Posterior cingulate gyrus (tissue), 11 donors: ENCODE measurements around the gene BTBD9.
"Not testable (repeated sequence)": the region's sequence is repeated elsewhere in the genome, so short reads cannot be mapped to it uniquely, and the experiment has no call there.

Experiments
- DNase-seq, 10 donors: peaks; one replicate each; pipeline versions ENCODE4 v3.0.0 to v3.0.0-alpha.2; 2020 to 2021; ENCODE audit warnings: mixed read lengths in 3 of 10
- intact Hi-C: fragments of 100-400 bp; cut with DNase I; formaldehyde crosslinking; loops from one replicate; pipeline ENCODE4 v1.15.1; 2023

Gene BTBD9

DNA sequence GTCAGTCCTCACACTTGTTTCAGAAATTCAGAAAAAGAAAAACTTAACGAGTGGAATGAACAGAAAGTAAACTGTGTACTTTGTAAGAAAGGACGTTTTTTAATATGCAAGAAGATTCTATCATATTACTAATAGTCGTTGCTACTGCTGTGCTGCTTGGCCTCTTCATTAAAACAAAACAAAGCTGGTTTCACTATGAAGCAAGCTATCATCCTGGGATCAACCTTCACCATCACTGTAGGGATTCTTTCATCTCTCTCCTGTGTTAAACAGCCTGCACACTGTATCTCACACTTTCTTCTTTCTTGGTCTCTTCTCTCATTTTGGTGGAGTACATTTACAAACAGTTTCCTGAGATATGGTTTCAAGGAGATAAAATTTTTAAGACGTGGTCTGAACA lies 284.2 kb downstream of the BTBD9 start:
- DNase-seq = no peak
- intact Hi-C loops = no loop called here

DNA sequence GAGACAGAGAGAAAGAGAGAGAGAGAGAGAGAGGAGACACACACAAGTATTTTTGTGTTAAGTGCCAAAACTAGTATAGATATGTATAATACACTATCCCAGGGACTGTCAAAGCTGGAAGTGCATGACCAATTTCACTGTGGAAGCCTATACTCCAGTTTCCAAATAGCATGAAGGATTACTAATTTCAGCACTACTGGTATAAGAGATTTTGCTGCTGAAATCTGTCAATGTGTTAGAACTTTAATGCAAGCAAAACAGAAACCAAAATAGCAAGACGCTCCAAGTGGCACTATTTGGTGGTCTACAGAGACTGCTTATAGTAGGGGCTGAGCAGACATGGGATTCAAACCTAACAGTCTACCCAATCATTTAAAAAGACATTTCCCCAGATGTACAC lies 284.8 kb downstream of the BTBD9 start:
- no peak for DNase-seq
- intact Hi-C loops = no loop called here

DNA sequence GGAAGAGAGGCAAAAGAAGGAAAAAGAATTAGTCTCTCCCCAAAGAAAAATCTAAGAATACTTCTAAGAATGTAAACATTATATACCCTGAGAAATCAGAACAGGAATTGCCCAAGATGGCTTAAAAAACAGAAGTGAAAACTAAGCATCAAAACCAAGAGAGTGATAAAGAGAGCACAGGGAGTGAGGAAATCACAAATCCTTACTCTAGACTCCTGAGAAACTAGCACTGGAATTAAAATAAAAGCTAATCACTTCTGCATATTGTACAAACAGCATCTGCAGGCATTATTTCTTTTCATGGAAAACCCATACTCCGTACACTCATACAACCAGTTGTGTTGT lies 285.7 kb downstream of the BTBD9 start:
- intact Hi-C loops = no loop called here
- DNase-seq = no peak

DNA sequence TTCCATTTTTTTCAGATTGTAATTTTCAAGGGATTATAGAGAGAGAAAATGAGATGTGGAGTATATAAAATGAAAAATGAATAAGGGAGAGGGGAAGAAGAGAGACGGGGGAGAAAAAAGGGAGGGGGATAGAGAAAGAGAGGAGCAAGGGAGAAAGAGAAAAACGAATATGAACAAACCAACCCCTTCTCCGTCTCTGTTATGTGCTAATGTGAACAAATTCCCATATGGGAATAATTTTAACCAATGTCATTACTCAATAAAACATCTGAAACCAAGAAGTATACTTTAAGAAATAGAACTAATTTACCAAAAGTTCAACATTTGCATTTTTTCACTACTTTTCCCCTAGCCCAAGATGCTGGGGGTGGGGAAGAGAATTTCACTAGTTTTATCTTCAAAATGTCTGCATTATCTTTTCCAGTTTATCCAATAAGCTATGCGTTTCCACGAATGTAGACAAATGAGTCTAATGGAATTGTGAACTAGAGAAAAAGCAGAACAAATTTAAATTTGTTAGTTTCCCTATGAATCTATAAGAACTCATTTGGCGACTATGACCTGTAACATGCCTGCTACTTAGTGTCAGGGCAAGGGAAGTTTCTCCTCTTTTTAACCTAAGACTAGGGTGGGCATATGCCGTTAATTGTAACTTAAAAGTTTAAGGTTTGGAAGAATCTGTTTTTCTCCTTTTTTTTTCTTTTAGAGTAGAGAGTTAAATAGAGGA lies 286.3 kb downstream of the BTBD9 start:
- DNase-seq = no peak
- intact Hi-C loops = no loop called here

DNA sequence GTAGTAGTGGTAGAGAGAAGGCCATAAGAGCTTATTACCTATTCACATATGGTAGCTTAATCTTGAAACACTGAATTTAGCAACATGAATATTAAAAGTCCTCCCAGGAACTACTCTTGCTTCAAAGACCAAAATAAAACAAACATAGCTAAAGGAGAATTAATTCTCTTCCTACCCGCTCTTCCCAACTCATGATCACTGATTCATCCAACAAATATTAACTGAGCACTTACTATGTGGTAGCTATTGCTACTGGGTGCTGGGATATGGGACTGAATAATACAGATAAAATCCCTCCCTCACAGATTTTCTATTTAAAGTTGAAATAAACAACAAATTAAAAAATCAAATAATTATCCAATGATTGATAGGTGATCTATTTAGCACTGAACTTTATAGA lies 287.1 kb downstream of the BTBD9 start:
- DNase-seq = no peak
- intact Hi-C loops = no loop called here

DNA sequence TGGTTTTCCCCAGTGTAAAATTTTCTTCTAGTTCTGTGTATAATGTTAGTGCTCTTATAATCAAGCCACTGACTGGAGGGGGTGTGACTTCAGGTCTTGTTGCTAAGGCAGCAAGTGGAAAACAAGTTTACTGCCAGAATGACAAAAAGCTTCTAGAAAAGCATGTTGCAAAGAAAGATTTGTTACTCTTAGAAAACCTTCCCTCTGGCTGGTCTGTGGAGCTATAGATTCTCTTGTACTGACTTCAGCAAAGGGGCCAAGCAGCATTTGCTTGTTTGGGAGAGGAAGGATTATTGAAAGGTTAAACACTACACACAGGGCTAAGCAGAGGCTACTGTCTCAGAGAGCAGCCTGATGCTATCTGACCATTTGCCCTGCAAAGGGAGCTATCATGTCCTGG lies 288.8 kb downstream of the BTBD9 start:
- no peak for DNase-seq

DNA sequence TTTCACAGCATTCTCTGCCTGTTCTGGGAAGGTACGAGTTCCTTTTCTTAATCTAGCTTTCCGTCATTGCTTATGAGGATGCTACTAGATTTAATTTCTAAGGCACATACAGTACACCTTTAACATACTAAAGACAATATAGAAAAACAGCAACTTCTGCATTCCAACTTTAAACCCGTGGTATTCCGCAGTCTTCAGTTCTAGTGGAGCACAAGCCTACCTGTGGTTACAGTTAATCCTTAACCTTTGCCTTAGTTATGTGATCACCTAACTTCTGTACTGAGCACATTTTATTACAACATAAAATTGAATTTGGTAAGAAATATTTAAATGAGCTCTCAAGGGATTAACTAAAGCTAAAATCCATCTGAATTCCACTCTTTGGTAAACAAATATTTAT lies 289.5 kb downstream of the BTBD9 start:
- intact Hi-C loops = no loop called here
- no peak for DNase-seq

More for the DNA sequence above, 288.8 kb downstream of the BTBD9 start:
- intact Hi-C loops = no loop called here

DNA sequence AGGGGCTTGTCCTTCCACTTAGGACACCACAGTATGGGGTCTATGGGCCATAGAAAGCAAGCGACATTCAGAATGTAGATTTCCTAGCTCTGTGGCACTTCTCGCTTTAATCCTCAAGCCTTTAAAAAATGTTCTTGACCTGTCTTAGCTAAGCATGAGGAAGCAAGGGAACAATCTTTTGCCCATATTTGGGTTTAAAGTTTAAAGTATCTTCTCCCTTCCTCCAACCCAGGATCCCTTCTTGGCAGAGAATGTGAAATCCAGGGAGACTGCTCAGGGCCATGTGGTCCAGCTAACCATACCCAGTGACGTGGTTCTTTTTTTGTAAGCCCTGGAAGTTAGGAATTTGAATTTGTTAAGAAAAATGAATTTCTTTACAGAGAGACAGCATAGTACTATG lies 289.9 kb downstream of the BTBD9 start:
- intact Hi-C loops = no loop called here
- DNase-seq = no peak

DNA sequence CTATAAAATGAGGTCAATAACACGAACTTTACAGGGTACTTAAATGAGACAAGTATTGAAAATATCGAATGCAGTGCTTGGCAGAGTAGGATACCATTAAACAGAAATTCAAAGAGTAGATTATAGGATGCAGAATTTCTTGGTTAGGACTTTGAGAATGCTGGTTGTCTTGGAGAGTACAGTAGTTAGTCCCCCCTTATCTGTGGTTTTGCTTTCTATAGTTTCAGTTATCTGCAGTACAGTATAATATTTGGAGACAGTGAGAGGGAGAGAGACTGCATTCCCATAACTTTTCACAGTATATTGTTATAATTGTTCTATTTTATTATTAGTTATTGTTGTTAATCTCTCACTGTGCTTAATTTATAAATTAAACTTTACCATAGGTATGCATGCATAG lies 290.5 kb downstream of the BTBD9 start:
- no peak for DNase-seq
- intact Hi-C loops = no loop called here

DNA sequence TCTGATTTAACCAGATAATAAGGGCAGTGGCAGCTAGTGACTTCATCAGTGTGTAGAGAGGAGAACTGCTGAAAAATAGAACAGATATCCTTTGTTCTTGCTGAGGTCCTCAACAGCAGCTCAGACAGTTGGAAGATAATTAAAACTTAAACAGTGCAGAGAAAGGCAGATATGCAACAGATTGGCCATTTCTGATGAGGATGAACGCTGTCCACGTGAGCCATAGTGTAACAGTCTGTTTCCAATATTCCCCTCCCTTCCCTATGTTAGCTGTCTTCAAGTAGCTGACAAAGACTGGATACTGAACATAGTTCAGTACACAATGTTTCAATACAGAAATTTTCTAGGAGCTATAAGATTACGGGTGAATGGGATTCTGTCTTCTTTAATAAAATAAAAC lies 291.4 kb downstream of the BTBD9 start:
- intact Hi-C loops = no loop called here
- no peak for DNase-seq

DNA sequence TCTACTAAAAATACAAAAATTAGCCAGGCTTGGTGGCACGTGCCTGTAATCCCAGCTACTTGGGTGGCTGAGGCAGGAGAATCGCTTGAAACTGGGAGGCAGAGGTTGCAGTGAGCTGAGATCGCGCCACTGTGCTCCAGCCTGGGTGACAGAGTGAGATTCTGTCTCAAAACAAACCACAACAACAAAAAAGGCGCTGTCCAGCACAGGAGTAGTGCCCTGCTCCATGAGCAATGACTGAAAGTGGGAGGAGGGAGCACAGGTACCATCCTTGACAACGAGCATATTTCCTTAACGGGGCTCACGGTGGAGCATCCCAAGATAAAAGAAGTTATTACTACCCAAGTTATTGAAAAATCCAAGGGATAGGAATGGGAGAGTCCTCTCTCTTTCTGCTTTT lies 291.9 kb downstream of the BTBD9 start:
- intact Hi-C loops, DNase-seq: not testable (repeated sequence)

DNA sequence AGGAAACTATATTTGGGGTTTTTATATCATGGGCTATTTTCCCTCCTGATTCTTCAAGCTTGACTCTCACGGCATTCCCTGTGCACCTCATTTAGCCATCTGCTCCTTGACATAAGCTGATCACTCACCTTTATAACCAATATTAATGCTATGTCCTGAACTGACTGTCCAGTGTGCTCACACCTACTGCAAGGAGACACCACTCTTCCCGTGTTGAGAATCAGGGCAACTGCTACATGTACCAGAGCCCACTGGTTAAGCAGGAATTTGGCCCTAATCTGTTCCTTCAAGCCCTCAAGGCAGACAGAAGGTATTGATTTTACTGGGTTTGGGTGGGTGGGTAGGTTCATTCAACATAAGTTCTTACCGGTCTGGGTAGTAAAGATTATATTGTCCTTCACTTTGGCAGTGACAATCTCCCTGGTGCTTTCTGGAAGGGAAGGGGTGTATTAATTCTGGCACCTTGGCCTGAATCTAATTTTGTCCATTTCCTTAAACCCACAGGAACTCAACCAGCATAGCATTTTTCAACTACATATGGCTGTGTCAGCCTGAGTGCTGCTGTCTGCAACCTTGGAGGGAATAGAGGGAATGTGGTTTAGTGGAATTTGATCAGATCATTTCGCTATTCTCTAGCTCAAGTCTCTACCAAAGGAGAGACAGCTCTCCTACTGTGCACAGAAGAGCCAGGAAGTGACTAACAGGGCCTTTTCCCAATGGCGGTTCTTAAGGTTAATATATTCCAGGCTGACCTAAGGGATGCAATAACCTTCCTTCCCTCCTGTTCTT lies 293.2 kb downstream of the BTBD9 start:
- intact Hi-C loops = no loop called here
- DNase-seq = no peak

DNA sequence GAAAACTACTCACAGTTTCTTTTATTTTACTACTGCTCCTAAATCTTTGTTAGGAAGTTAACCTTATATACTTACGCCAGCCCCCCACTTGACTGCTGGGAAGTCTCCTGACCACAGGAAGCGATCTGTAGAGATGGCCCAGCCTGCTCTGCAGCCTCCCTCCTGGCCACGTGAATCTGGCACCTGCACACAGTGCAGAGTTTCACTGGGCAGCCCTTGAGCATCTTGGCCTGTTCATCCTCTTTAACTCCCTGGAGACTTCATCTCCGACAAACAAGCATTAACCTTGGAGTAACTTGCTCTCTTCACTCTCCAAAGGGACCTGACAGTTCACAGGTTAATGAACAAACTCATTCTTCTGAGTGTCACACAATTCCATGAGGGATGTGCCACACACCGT lies 294.1 kb downstream of the BTBD9 start:
- intact Hi-C loops = no loop called here
- DNase-seq = no peak

DNA sequence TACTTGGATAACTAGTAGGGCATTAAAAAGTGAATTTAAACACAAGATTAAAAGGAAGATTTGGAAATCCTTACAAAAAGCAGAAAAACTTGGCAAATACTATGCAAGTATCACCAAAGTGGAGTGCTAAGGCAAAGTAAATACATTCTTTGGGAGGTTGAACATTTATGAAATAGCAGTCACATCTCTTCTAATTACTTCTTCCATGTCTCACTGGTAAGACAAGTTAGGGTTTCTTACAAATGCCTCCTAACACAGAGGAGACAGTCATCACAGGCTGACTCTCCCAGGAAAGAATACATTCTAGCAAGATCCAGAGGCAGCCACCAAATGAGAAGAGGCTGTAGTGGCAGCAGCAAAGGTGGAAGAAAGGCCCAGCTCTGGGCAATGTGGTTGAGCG lies 298.2 kb downstream of the BTBD9 start:
- intact Hi-C loops = no loop called here
- no peak for DNase-seq

DNA sequence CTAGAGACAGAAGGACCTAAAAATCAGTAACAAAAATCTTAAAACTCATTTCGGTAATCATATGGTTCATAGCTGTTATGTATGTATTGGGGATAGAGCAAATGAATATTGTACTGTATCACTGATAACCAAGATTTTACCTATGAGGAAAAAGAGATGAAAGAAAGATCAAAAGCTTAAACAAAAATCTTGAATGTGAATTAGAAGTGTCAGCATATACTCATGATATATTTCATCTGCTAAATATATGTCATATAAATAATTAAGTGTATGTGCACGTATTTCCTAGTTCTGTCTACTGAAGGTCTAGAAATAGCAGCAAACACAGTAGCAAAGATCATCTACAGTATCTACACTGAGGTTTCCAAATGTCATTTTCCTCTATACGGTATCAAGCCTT lies 299.8 kb downstream of the BTBD9 start:
- intact Hi-C loops = no loop called here
- DNase-seq = no peak

DNA sequence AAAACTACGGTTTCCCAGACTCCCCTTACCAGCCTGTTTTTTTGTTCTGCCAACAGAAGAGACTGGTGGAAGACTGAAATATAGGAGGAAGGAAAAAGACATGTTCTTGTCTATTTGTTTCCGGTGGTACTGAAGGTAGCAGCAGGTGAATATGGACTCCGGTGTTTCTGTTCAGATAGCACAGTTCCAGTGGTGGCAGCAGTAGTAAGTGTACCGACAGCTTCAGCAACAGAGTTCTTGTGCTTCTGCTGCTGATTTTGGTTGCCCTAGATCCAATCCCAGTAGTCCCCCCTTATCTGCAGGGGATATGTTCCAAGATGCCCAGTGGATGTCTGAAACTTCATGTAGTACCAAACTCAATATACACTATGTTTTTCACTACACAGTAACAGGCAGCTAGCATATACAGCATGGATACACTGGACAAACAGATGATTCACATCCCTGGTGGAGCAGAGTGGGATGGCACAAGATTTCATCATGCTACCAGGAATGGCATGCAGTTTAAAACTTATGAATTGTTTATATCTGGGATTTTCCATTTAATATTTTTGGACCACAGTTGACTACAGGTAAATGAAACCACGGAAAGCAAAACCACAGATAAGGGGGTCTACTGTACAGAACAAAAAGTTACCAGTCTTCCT lies 301.8 kb downstream of the BTBD9 start:
- no peak for DNase-seq
- intact Hi-C loops = no loop called here

DNA sequence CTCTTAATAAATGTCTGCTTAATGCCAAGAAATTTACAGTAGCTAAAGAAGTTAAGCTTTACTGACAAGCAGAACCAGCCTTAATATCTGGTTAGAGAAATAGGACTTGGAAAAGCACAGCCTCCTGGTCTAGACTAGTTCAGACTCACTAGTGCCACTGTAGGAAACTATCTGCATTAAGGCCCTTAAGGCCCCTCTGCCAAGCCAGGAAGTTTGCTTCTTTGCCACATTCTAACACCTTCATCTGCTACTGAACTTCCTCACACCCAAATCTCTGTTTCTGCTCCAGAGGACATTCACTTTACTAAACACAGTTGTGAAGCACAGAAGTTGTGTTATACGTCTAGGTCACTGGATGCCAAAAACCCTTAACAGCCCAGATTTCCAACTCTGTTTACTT lies 302.8 kb downstream of the BTBD9 start:
- intact Hi-C loops = no loop called here
- no peak for DNase-seq

DNA sequence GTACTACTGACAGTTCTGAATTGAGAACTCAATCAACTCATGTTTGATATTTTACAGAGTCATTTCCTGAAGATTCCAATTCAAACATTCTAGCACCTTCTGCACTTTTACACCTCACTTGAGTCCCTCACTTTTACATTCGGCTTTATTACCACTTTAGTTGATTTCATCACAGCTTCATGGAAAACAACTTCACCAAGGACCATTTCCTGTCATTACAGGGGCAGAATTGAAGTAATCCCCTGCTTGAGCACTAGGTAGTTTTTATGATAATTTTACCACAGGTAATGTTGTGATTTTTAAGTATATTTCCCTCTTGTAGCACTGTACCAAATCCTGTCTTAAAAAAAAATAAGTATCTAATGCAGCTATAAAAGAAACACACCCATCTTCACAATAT lies 312.9 kb downstream of the BTBD9 start:
- intact Hi-C loops = no loop called here
- no peak for DNase-seq

DNA sequence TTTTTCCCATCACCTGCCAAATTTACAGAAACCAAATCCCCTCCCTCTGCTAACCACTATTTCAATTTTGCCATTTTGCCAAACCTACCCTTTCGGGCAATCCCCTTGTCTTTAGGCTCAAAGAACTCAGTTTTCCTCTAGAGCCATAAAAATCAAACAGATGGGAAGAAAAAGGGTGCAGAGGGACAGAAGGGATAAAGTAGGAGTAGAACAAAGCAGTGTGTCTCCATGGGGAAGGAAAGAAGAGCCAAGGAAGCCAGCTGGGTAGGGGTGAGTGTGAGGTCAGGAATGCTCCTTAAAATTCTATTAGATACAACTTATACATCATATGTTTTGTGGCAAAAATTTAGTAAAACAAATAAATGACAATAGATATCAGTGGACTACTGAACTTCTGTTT lies 316.5 kb downstream of the BTBD9 start:
- DNase-seq = no peak
- intact Hi-C loops = no loop called here

DNA sequence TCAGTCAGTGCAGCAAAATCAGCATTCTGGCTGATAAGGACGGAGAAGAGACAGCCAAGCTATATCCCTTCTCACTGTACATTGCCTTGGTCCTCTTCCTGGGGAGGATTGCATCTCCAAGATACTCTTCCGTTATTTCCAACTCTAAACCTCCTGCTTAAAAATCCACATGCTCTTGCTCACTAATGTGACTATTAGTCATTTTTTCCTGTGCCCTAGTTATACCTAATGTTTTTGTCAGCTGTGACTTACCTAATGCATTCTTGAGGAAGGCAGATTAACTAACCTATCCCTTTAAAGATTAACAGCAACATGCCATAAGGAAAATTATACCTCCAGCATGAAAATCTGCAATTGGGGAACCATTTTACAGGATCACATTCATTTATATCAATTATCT lies 317.6 kb downstream of the BTBD9 start:
- no peak for DNase-seq
- intact Hi-C loops = no loop called here

DNA sequence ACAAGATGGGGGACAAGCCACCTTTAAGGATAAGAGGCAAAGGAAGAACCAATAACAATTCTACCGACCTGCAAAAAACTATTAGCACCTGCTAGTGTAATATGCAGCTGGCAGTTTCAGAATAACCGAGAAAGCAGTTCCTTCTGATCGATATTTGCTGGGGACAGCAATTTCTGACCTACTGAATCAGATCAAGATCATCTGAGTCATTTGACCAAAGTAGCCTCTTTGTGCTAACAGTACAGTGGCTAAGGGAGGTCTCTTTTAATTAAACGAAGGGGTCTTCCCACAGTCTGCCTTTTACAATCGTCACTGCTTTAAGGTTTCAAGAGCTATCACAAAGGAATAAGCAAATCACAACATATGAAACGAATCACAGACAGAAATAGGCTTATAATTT lies 318.9 kb downstream of the BTBD9 start:
- intact Hi-C loops = no loop called here

DNA sequence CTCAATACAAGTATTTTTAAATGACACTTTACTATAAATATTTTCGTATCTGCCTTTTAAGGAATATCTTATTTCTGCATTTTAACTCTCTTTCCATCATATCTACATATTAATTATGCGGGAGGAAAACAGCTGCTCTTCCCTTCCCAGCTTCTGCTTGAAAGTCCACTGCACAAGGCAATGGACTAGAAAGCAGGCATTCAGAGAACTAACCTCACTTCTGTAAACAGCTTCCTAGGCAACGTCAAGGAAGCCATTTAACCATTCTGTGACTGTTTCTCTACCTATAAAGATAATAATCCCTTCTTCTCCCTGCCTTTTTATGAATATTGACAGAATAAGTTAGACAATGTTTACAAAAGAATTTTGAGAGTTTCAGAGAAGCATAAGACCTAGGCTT lies 319.4 kb downstream of the BTBD9 start:
- intact Hi-C loops = no loop called here

More for the DNA sequence above, 318.9 kb downstream of the BTBD9 start:
- DNase-seq = no peak

More for the DNA sequence above, 319.4 kb downstream of the BTBD9 start:
- DNase-seq = no peak
